Skeletal muscle tissue (tissue), 4 donors: ENCODE measurements around the gene NPTX1. TPM values are rescaled to one million over a fixed set of nuclear protein-coding genes. Genes with fewer than 3 reads are reported as not detected.

Experiments used
- H3K27ac ChIP-seq: one replicate; pipeline ENCODE4 v1.7.0; 2013; ENCODE audit warnings: mild to moderate bottlenecking, low read depth, low read length, inconsistent platforms
- H3K27me3 ChIP-seq, 3 donors: one replicate each; pipeline ENCODE4 v1.7.0; 2013; ENCODE audit warnings: low read length in 3 of 3; ENCODE audit not compliant: control insufficient read depth in 3 of 3, insufficient read depth in 3 of 3
- H3K36me3 ChIP-seq, 3 donors: one replicate each; pipeline ENCODE4 v1.7.0; 2013; ENCODE audit warnings: low read length in 3 of 3; ENCODE audit not compliant: control insufficient read depth in 3 of 3, insufficient read depth in 3 of 3
- H3K4me1 ChIP-seq, 3 donors: one replicate each; pipeline ENCODE4 v1.7.0; 2013; ENCODE audit warnings: low read length in 3 of 3, mild to moderate bottlenecking in 3 of 3; ENCODE audit not compliant: control insufficient read depth in 3 of 3, insufficient read depth in 3 of 3
- H3K4me3 ChIP-seq, 3 donors: one replicate each; pipeline ENCODE4 v1.7.0; 2013; ENCODE audit warnings: low read length in 3 of 3
- H3K9ac ChIP-seq, 3 donors: one replicate each; pipeline ENCODE4 v1.7.0; 2013; ENCODE audit warnings: low read length in 3 of 3, mild to moderate bottlenecking in 3 of 3, moderate library complexity in 2 of 3, low read depth in 1 of 3
- H3K9me3 ChIP-seq, 3 donors: one replicate each; pipeline ENCODE4 v1.7.0; 2013; ENCODE audit warnings: low read length in 3 of 3; ENCODE audit not compliant: control insufficient read depth in 3 of 3
- total RNA-seq: library from RNA; depleted of rRNA; stranded (reverse); fragments of >200 nt; gene quantifications from one replicate; pipeline ENCODE4 v1.2.3, GENCODE V29; 2014
- donor health status: Osteomylitis.

Gene NPTX1
- total RNA-seq, 1 donor from 2014 or later: 1.0 TPM

- Histone ChIP-seq H3K4me3 (no peak overlapping the region), H3K27ac (no peak overlapping the region), H3K9me3 (no peaks in the 10 kb centered on the region), H3K9ac (no peak overlapping the region), H3K4me1 (peaks cover 12 to 15% (median 15%) of the 10 kb centered on the region in 3 donors), H3K36me3 (no peaks in the 10 kb centered on the region), H3K27me3 (peaks cover 54 to 71% (median 69%) of the 10 kb centered on the region in 3 donors)
Observed at GRCh38 chr17:80480248-80480647, 3.8 kb upstream of the NPTX1 start.

GRCh38 chr17:80479246-80479566 lies 2.8 kb upstream of the NPTX1 start:
- Histone ChIP-seq H3K4me3 (no peak overlapping the region), H3K27ac (no peak overlapping the region), H3K36me3 (no peaks in the 10 kb centered on the region), H3K9me3 (no peaks in the 10 kb centered on the region), H3K9ac (no peak overlapping the region), H3K27me3 (peaks cover 63 to 80% (median 79%) of the 10 kb centered on the region in 3 donors), H3K4me1 (peaks cover 22 to 25% (median 24%) of the 10 kb centered on the region in 3 donors)

GRCh38 chr17:80478487-80479245 lies 2.3 kb upstream of the NPTX1 start:
- Histone ChIP-seq H3K9ac (peak overlapping the region in 2 of 3 donors; percentile 3 to 23), H3K9me3 (no peaks in the 10 kb centered on the region), H3K4me3 (peak overlapping the region; percentile 7 to 54 (median 45)), H3K4me1 (peaks cover 22 to 31% (median 24%) of the 10 kb centered on the region in 3 donors), H3K27ac (no peak overlapping the region), H3K27me3 (peaks cover 68 to 86% (median 85%) of the 10 kb centered on the region in 3 donors), H3K36me3 (no peaks in the 10 kb centered on the region)

GRCh38 chr17:80477647-80478478 lies 1.5 kb upstream of the NPTX1 start:
- Histone ChIP-seq H3K36me3 (no peaks in the 10 kb centered on the region), H3K4me3 (peak overlapping the region in 2 of 3 donors; percentile 45 to 54), H3K27me3 (peaks cover 75 to 91% (median 90%) of the 10 kb centered on the region in 3 donors), H3K9me3 (no peaks in the 10 kb centered on the region), H3K4me1 (peaks cover 22 to 31% (median 24%) of the 10 kb centered on the region in 3 donors), H3K9ac (peak overlapping the region in 2 of 3 donors; percentile 3 to 23), H3K27ac (no peak overlapping the region)

- no peak overlapping the region for H3K27ac ChIP-seq
- no peaks in the 10 kb centered on the region for H3K9me3 ChIP-seq
- H3K27me3 ChIP-seq: peaks cover 74 to 91% (median 89%) of the 10 kb centered on the region in 3 donors
- peaks cover 22 to 31% (median 24%) of the 10 kb centered on the region in 3 donors for H3K4me1 ChIP-seq
- H3K9ac ChIP-seq: no peak overlapping the region
- no peaks in the 10 kb centered on the region for H3K36me3 ChIP-seq
- H3K4me3 ChIP-seq: peak overlapping the region in 1 of 3 donors; percentile 14
Observed at GRCh38 chr17:80476877-80477646, 655 bp upstream of the NPTX1 start.

GRCh38 chr17:80474961-80475909 lies 1.2 kb downstream of the NPTX1 start:
- Histone ChIP-seq H3K27ac (no peak overlapping the region), H3K27me3 (peaks cover 69 to 85% (median 80%) of the 10 kb centered on the region in 3 donors), H3K36me3 (no peaks in the 10 kb centered on the region), H3K9me3 (no peaks in the 10 kb centered on the region), H3K4me1 (peaks cover 22 to 31% (median 24%) of the 10 kb centered on the region in 3 donors), H3K9ac (peak overlapping the region in 1 of 3 donors; percentile 25), H3K4me3 (peak overlapping the region in 2 of 3 donors; percentile 22)

- Histone ChIP-seq H3K9ac (peak overlapping the region in 1 of 3 donors; percentile 25), H3K27ac (no peak overlapping the region), H3K27me3 (peaks cover 68 to 87% (median 81%) of the 10 kb centered on the region in 3 donors), H3K4me1 (peaks cover 22 to 31% (median 24%) of the 10 kb centered on the region in 3 donors), H3K36me3 (no peaks in the 10 kb centered on the region), H3K4me3 (peak overlapping the region in 1 of 3 donors; percentile 0), H3K9me3 (no peaks in the 10 kb centered on the region)
Observed at GRCh38 chr17:80474231-80474960, 2.0 kb downstream of the NPTX1 start.

GRCh38 chr17:80473701-80474100 lies 2.7 kb downstream of the NPTX1 start:
- no peaks in the 10 kb centered on the region for H3K36me3 ChIP-seq
- H3K4me1 ChIP-seq: peaks cover 22 to 28% (median 22%) of the 10 kb centered on the region in 3 donors
- H3K4me3 ChIP-seq: no peak overlapping the region
- no peak overlapping the region for H3K9ac ChIP-seq
- peaks cover 68 to 87% (median 81%) of the 10 kb centered on the region in 3 donors for H3K27me3 ChIP-seq
- no peaks in the 10 kb centered on the region for H3K9me3 ChIP-seq
- H3K27ac ChIP-seq: no peak overlapping the region
